B cell (primary cell): Measurements from ENCODE around the gene GNAL. TPM values are rescaled to one million over a fixed set of nuclear protein-coding genes. Genes with fewer than 3 reads are reported as not detected.

ENCODE experiments used
- ATAC-seq: fragments of 200-7000 bp; cut with Tn5 transposase; one replicate; pipeline ENCODE4 v1.10.0; 2021; ENCODE audit warnings: low read depth, mild to moderate bottlenecking, moderate number of reproducible peaks, moderate library complexity
- CTCF ChIA-PET: fragments of 350-600 bp; sonication (Branson Sonifier 250); formaldehyde crosslinking; loops from one replicate; lab custom pipeline; 2021; ENCODE audit warnings: antibody characterized with exemption, inconsistent platforms; lab: Charles Lee
- POLR2A ChIA-PET: fragments of 350-600 bp; sonication (Branson Sonifier 250); formaldehyde crosslinking; loops from one replicate; lab custom pipeline; 2021; ENCODE audit warnings: antibody characterized with exemption; lab: Charles Lee
- DNase-seq: peaks from one replicate; pipeline ENCODE4 v3.0.0; 2013
- H2AFZ ChIP-seq: 2 replicates; pipeline ENCODE4 v1.6.1; 2012; ENCODE audit warnings: mild to moderate bottlenecking, low read depth, low read length; ENCODE audit not compliant: insufficient read depth, poor library complexity, severe bottlenecking
- H3K27ac ChIP-seq, 2 donors: 1 replicate in 1 of 2; 2 replicates in 1 of 2; pipeline ENCODE4 v1.5.1; 2012 to 2013; ENCODE audit warnings: low read length in 2 of 2, mild to moderate bottlenecking in 2 of 2, moderate library complexity in 1 of 2
- H3K27me3 ChIP-seq, 4 experiments: fragments of 200-600 bp in 1 of 4; sonication (generic) in 1 of 4; replicated peaks in 1 of 4; 1 replicate in 2 of 4; 2 replicates in 2 of 4; pipeline versions ENCODE4 v1.6.1 to v1.7.0; 2013 to 2016; ENCODE audit warnings: low read length in 3 of 4, mild to moderate bottlenecking in 2 of 4, mixed read lengths in 1 of 4, moderate library complexity in 1 of 4; ENCODE audit not compliant: insufficient read depth in 4 of 4, control insufficient read depth in 3 of 4; ENCODE audit errors: control extremely low read depth in 1 of 4
- H3K36me3 ChIP-seq, 2 experiments: replicated peaks in 1 of 2; 1 replicate in 1 of 2; 2 replicates in 1 of 2; pipeline versions ENCODE4 v1.6.1 to v1.7.1; 2013; ENCODE audit warnings: low read length in 1 of 2; ENCODE audit not compliant: insufficient read depth in 2 of 2, control insufficient read depth in 1 of 2; ENCODE audit errors: control extremely low read depth in 1 of 2, extremely low read depth in 1 of 2
- H3K4me1 ChIP-seq, 2 donors: fragments of 200-600 bp in 1 of 2; sonication (generic) in 1 of 2; 1 replicate in 1 of 2; 2 replicates in 1 of 2; pipeline versions ENCODE4 v1.5.1 to v1.6.1; 2013 to 2017; ENCODE audit warnings: low read length in 2 of 2; ENCODE audit not compliant: control insufficient read depth in 2 of 2, insufficient read depth in 2 of 2
- H3K4me2 ChIP-seq: replicated peaks from 2 replicates; pipeline ENCODE3; 2012; ENCODE audit warnings: mild to moderate bottlenecking, low read depth, low read length; ENCODE audit not compliant: poor library complexity, severe bottlenecking
- H3K4me3 ChIP-seq, 5 experiments: fragments of 200-600 bp in 1 of 5; sonication (generic) in 1 of 5; 1 replicate in 3 of 5; 2 replicates in 2 of 5; pipeline versions ENCODE4 v1.5.1 to v1.7.0; 2011 to 2016; ENCODE audit warnings: low read length in 4 of 5, mild to moderate bottlenecking in 4 of 5, low read depth in 2 of 5, control low read depth in 1 of 5, moderate library complexity in 1 of 5; ENCODE audit not compliant: insufficient read depth in 1 of 5; ENCODE audit errors: control extremely low read depth in 1 of 5, extremely low read depth in 1 of 5
- H3K79me2 ChIP-seq: fragments of 200-600 bp; sonication (generic); one replicate; pipeline ENCODE4 v1.6.0; 2016; ENCODE audit warnings: low read length; ENCODE audit not compliant: control insufficient read depth, insufficient read depth
- H3K9ac ChIP-seq: fragments of 200-600 bp; sonication (generic); 2 replicates; pipeline ENCODE4 v1.6.1; 2017; ENCODE audit warnings: mild to moderate bottlenecking, low read length, moderate library complexity
- H3K9me3 ChIP-seq, 3 donors: one replicate each; pipeline versions ENCODE4 v1.6.1 to v1.7.1; 2013; ENCODE audit warnings: low read length in 2 of 3; ENCODE audit not compliant: control insufficient read depth in 2 of 3, insufficient read depth in 1 of 3; ENCODE audit errors: control extremely low read depth in 1 of 3
- H4K20me1 ChIP-seq: 2 replicates; pipeline ENCODE4 v1.6.0; 2012; ENCODE audit warnings: mild to moderate bottlenecking, low read length; ENCODE audit not compliant: insufficient read depth, control insufficient read depth, poor library complexity, severe bottlenecking
- H3K27ac Mint-ChIP-seq: one replicate; pipeline ENCODE4 v1.8.0; 2021; ENCODE audit warnings: mixed read lengths
- H3K27me3 Mint-ChIP-seq: one replicate; pipeline ENCODE4 v1.8.0; 2021; ENCODE audit warnings: mixed read lengths
- H3K4me1 Mint-ChIP-seq: one replicate; pipeline ENCODE4 v1.8.0; 2021; ENCODE audit warnings: mixed read lengths
- H3K4me3 Mint-ChIP-seq: one replicate; pipeline ENCODE4 v1.8.0; 2021; ENCODE audit warnings: mixed read lengths
- H3K9me3 Mint-ChIP-seq: one replicate; pipeline ENCODE4 v1.8.0; 2022; ENCODE audit warnings: mixed read lengths; ENCODE audit not compliant: insufficient read depth
- CTCF ChIP-seq: fragments of 200-600 bp; IDR thresholded peaks from one replicate; pipeline ENCODE4 v1.8.0; 2022; ENCODE audit warnings: antibody characterized with exemption, mild to moderate bottlenecking
- EZH2 ChIP-seq: IDR thresholded peaks from 2 replicates; pipeline ENCODE4 v1.6.1; 2012; ENCODE audit warnings: borderline replicate concordance, low read depth, mild to moderate bottlenecking, moderate library complexity, low read length; ENCODE audit not compliant: insufficient read depth, poor library complexity, severe bottlenecking
- WGBS: methylation state at CpG from one replicate; pipeline ENCODE4 v1.1.5; 2013; ENCODE audit warnings: missing lambda C conversion rate; ENCODE audit not compliant: insufficient coverage; 5-methylcytosine and 5-hydroxymethylcytosine counted together
- intact Hi-C: fragments of 100-400 bp; cut with micrococcal nuclease; formaldehyde crosslinking; loops from one replicate; pipeline ENCODE4 v1.10.0; 2022
- polyA plus RNA-seq: library from polyadenylated mRNA; depleted of rRNA; stranded (reverse); fragments of >200 nt; gene quantifications from 2 replicates; pipeline ENCODE4 v1.2.3, GENCODE V29; 2012
- total RNA-seq, 2 donors: library from RNA; stranded (reverse); fragments of 120-200 nt in 1 of 2; gene quantifications; 1 replicate in 1 of 2; 2 replicates in 1 of 2; pipeline versions ENCODE4 v1.2.3 to v1.2.4, GENCODE V29; 2013 to 2022

Gene GNAL
- total and polyA plus RNA-seq, 2 donors (not counting 1 experiment from before 2014, with no cell fraction given): 0.01 to 0.12 TPM

- H2AFZ ChIP-seq: no peak overlapping the region
- Mint-ChIP-seq H3K4me3 (no peak overlapping the region), H3K4me1 (peaks cover 3% of the 10 kb centered on the region), H3K27me3 (peaks cover 43% of the 10 kb centered on the region), H3K9me3 (no peaks in the 10 kb centered on the region), H3K27ac (no peak overlapping the region)
- DNase-seq (no peak), ATAC-seq (no peak)
- no CpG with 5 or more reads among the region's 6 CpGs for WGBS
- ChIA-PET CTCF (no interaction called here), POLR2A (no interaction called here)
- H3K4me2 ChIP-seq: no peak overlapping the region
- H3K4me1 ChIP-seq: peaks cover 0 to 4% of the 10 kb centered on the region in 2 donors
- no peaks in the 10 kb centered on the region for H3K36me3 ChIP-seq
- TF ChIP-seq CTCF: no peak
- TF ChIP-seq EZH2: no peak
- no peaks in the 10 kb centered on the region for H4K20me1 ChIP-seq
- no peak overlapping the region for H3K4me3 ChIP-seq
- no peaks in the 10 kb centered on the region for H3K9me3 ChIP-seq
- no peak overlapping the region for H3K9ac ChIP-seq
- no peak overlapping the region for H3K27ac ChIP-seq
- no peaks in the 10 kb centered on the region for H3K79me2 ChIP-seq
- peaks cover 0 to 10% (median 2%) of the 10 kb centered on the region in 4 experiments for H3K27me3 ChIP-seq
- intact Hi-C loops: no loop called here
Observed at GRCh38 chr18:11729556-11729955, 40.5 kb downstream of the GNAL start.

GRCh38 chr18:11733031-11733430 lies 44.0 kb downstream of the GNAL start:
- 10% methylated on average over 17 of the region's 17 CpGs for WGBS
- POLR2A ChIA-PET: no interaction called here
- no peak for TF ChIP-seq EZH2
- peak; percentile 92 for TF ChIP-seq CTCF
- intact Hi-C loops: loop anchor here (1.0 kb wide), 2 partner anchors 205 to 306 kb away; no protein-coding TSS in a partner anchor
- DNase-seq (peak; percentile 73), ATAC-seq (peak; percentile 68)
- no peaks in the 10 kb centered on the region for H3K36me3 ChIP-seq
- H3K9ac ChIP-seq: no peak overlapping the region
- H3K9me3 ChIP-seq: no peaks in the 10 kb centered on the region
- no peaks in the 10 kb centered on the region for H4K20me1 ChIP-seq
- peaks cover 3% of the 10 kb centered on the region for H3K4me1 Mint-ChIP-seq
- peak overlapping the region; percentile 23 for H2AFZ ChIP-seq
- H3K4me3 Mint-ChIP-seq: peak overlapping the region; percentile 26
- H3K27me3 Mint-ChIP-seq: peaks cover 46% of the 10 kb centered on the region
- peaks cover 0 to 4% of the 10 kb centered on the region in 2 donors for H3K4me1 ChIP-seq
- H3K4me3 ChIP-seq: no peak overlapping the region
- CTCF ChIA-PET: interaction anchor here (0.7 to 5.2 kb wide), 20 partner anchors 8 to 504 kb away, joined by 3 to 71 read pairs (median 3); no protein-coding TSS in a partner anchor
- no peak overlapping the region for H3K27ac Mint-ChIP-seq
- H3K4me2 ChIP-seq: peak overlapping the region; percentile 61
- no peak overlapping the region for H3K27ac ChIP-seq
- no peaks in the 10 kb centered on the region for H3K9me3 Mint-ChIP-seq
- peaks cover 0 to 10% (median 2%) of the 10 kb centered on the region in 4 experiments for H3K27me3 ChIP-seq
- no peaks in the 10 kb centered on the region for H3K79me2 ChIP-seq
